ENCODE measurements around the gene MESP1.
"Not testable (repeated sequence)": the region's sequence is repeated elsewhere in the genome, so short reads cannot be mapped to it uniquely, and the experiment has no call there.

MESP1 gene

GRCh38 chr15:89788585-89788984 is 37.5 kb upstream of the MESP1 start:
- 95% methylated on average over 4 of the region's 4 CpGs for WGBS, 2 experiments
- not testable (repeated sequence) for H3K4me1 ChIP-seq (ENCODE audit: control insufficient read depth, insufficient read depth, low read length); H3K36me3 ChIP-seq (ENCODE audit: control insufficient read depth, insufficient read depth, low read length); H3K27me3 ChIP-seq (ENCODE audit: control insufficient read depth, insufficient read depth, low read length, poor library complexity, severe bottlenecking); H3K9me3 ChIP-seq (ENCODE audit: control insufficient read depth, low read length); H3K4me3 ChIP-seq (ENCODE audit: insufficient read depth, low read depth, low read length); H3K27ac ChIP-seq (ENCODE audit: insufficient read depth, low read depth, low read length, poor library complexity, severe bottlenecking)

DNA sequence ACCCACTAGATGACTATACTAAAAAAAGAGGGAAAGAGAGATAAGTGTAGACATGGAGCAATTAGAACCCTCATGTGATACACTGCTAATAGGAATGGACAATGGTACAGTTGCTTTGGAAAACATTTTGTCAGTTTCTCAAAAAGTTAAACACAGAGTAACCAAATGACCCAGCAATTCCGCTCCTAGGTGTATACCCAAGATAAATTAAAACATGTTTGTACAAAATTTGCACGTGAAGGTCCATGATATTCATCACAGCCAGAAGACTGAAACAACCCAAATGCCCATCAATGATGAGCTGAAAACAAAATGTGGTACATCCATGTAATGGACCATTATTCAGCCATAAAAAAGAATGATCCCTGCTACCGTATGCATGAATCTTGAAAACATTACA is 36.9 kb upstream of the MESP1 start:
- no peaks in the 10 kb centered on the region for H3K4me1 ChIP-seq (ENCODE audit: control insufficient read depth, insufficient read depth, low read length)
- H3K36me3 ChIP-seq (ENCODE audit: control insufficient read depth, insufficient read depth, low read length) = no peaks in the 10 kb centered on the region
- H3K9me3 ChIP-seq (ENCODE audit: control insufficient read depth, low read length) = no peaks in the 10 kb centered on the region
- no peak overlapping the region for H3K4me3 ChIP-seq (ENCODE audit: insufficient read depth, low read depth, low read length)
- H3K27ac ChIP-seq (ENCODE audit: insufficient read depth, low read depth, low read length, poor library complexity, severe bottlenecking) = no peak overlapping the region
- H3K27me3 ChIP-seq (ENCODE audit: control insufficient read depth, insufficient read depth, low read length, poor library complexity, severe bottlenecking) = no peaks in the 10 kb centered on the region
- WGBS, 2 experiments = 94 to 100% methylated on average over 2 to 3 of the region's 3 CpGs

DNA sequence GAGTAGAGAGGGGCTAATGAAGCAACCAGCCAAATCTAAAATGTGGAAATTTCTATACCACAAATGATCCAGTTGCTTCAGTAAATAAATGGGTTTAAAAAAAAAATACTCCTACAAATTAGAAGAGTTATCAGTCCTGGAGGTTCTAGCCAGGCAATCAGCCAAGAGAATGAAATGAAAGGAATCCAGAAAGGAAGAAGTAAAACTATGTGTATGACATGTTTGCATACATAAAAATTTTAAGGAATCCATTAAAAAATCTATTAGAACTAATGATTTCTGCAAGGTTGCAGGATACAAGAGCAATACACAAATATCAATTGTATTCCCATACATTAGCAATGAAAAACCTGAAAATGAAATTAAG is 34.7 kb upstream of the MESP1 start:
- H3K27me3 ChIP-seq (ENCODE audit: control insufficient read depth, insufficient read depth, low read length, poor library complexity, severe bottlenecking) = peaks cover 1% of the 10 kb centered on the region
- H3K9me3 ChIP-seq (ENCODE audit: control insufficient read depth, low read length) = no peaks in the 10 kb centered on the region
- no peak overlapping the region for H3K27ac ChIP-seq (ENCODE audit: insufficient read depth, low read depth, low read length, poor library complexity, severe bottlenecking)
- H3K4me3 ChIP-seq (ENCODE audit: insufficient read depth, low read depth, low read length) = no peak overlapping the region
- no peaks in the 10 kb centered on the region for H3K36me3 ChIP-seq (ENCODE audit: control insufficient read depth, insufficient read depth, low read length)
- no peaks in the 10 kb centered on the region for H3K4me1 ChIP-seq (ENCODE audit: control insufficient read depth, insufficient read depth, low read length)

DNA sequence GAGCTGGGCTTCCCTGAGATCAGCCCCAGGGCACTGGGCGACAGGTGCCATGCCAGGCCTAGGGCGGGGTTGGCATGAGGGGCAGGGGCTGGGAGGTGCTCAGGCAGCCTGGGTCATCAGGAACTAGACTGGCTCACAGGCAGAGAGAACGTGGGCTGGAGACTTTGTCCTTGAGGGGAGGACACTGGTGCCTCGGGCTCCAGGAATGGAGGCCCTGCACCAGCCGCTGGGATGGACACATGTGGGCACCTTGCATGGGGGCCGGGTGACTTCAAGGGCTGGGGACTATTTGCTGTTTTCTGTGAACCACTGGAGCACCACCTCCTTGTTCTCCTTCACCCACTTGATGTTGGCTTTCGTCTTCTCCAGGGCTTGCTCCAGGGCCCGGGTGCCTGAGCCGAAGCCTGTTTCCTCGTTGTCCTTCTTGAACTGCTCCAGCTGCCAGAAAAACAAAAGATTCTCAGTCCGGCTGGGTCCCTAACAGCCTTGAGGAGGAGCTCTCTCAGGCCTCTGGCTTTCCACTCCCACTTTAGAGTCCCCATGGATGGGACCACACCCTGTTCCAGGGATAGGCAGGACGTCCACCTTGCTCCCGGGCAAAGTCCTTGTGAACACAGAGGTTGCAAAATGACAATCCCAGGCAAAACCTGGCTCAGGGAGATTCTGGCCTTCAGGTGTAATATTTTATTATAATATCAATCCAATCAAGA is 34.2 kb upstream of the MESP1 start:
- Histone ChIP-seq H3K4me3 (ENCODE audit: insufficient read depth, low read depth, low read length) (no peak overlapping the region), H3K36me3 (ENCODE audit: control insufficient read depth, insufficient read depth, low read length) (no peaks in the 10 kb centered on the region), H3K27ac (ENCODE audit: insufficient read depth, low read depth, low read length, poor library complexity, severe bottlenecking) (no peak overlapping the region), H3K9me3 (ENCODE audit: control insufficient read depth, low read length) (no peaks in the 10 kb centered on the region), H3K4me1 (ENCODE audit: control insufficient read depth, insufficient read depth, low read length) (no peaks in the 10 kb centered on the region), H3K27me3 (ENCODE audit: control insufficient read depth, insufficient read depth, low read length, poor library complexity, severe bottlenecking) (peaks cover 5% of the 10 kb centered on the region)
- 90 to 91% methylated on average over 13 of the region's 13 CpGs for WGBS, 2 experiments

DNA sequence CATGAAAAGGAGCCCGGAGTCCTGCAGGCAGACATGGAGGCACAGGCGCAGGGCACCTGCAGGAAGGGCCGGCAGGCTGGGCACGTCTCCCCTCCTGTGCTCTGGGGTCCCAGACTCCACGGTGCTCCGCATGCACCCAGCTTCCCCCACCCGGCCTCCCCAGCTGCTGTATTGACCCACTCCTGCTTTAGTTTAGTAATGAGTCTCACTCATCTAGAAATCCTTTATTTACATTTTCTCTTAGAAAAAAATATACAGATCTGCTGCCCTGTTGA is 33.6 kb upstream of the MESP1 start:
- Histone ChIP-seq H3K27me3 (ENCODE audit: control insufficient read depth, insufficient read depth, low read length, poor library complexity, severe bottlenecking) (peaks cover 5% of the 10 kb centered on the region), H3K4me1 (ENCODE audit: control insufficient read depth, insufficient read depth, low read length) (no peaks in the 10 kb centered on the region), H3K9me3 (ENCODE audit: control insufficient read depth, low read length) (no peaks in the 10 kb centered on the region), H3K27ac (ENCODE audit: insufficient read depth, low read depth, low read length, poor library complexity, severe bottlenecking) (no peak overlapping the region), H3K36me3 (ENCODE audit: control insufficient read depth, insufficient read depth, low read length) (no peaks in the 10 kb centered on the region), H3K4me3 (ENCODE audit: insufficient read depth, low read depth, low read length) (no peak overlapping the region)
- 68 to 73% methylated on average over 7 of the region's 7 CpGs for WGBS, 2 experiments

- Histone ChIP-seq H3K27ac (ENCODE audit: insufficient read depth, low read depth, low read length, poor library complexity, severe bottlenecking) (no peak overlapping the region), H3K4me3 (ENCODE audit: insufficient read depth, low read depth, low read length) (no peak overlapping the region), H3K9me3 (ENCODE audit: control insufficient read depth, low read length) (no peaks in the 10 kb centered on the region), H3K36me3 (ENCODE audit: control insufficient read depth, insufficient read depth, low read length) (no peaks in the 10 kb centered on the region), H3K4me1 (ENCODE audit: control insufficient read depth, insufficient read depth, low read length) (no peaks in the 10 kb centered on the region), H3K27me3 (ENCODE audit: control insufficient read depth, insufficient read depth, low read length, poor library complexity, severe bottlenecking) (peaks cover 5% of the 10 kb centered on the region)
- 78 to 81% methylated on average over 15 of the region's 15 CpGs for WGBS, 2 experiments
Observed at GRCh38 chr15:89783861-89784685, 33.0 kb upstream of the MESP1 start.

DNA sequence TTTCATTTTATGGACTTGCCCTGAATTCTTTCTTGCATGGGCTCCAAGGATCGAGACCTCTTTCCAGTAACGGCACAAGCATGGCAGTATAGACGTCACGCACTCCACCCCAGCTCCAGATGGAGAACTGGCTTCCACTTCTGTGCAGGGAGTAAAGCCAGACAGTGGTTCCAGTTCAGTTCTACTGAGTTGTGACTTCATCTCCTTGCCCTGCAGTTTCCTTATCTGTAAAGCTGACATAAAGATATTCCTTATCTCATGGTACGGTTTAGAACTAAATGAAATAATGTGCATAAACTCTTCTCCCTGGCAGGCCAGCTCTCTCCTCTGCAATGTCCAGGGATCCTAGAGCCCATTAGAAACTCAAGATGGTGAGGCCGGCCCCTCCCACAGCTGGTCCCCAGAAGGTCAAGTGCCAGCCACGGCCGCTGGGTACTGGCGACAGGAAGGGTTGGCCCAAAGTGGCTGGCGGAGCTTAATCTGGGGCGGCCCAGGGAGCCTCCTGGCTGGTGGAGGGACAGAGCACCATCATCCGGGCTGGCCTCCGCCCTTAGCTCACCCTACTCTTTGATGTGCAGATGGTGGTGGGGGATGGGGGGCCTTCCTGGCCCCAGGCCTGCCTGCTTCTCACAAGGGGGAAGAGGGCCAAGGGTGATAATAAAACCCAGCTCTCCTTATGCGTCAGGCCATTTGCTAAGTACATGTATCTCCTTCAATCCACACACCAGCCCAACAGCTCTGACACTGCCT is 32.2 kb upstream of the MESP1 start:
- Histone ChIP-seq H3K4me3 (ENCODE audit: insufficient read depth, low read depth, low read length) (no peak overlapping the region), H3K9me3 (ENCODE audit: control insufficient read depth, low read length) (no peaks in the 10 kb centered on the region), H3K27me3 (ENCODE audit: control insufficient read depth, insufficient read depth, low read length, poor library complexity, severe bottlenecking) (peaks cover 10% of the 10 kb centered on the region), H3K27ac (ENCODE audit: insufficient read depth, low read depth, low read length, poor library complexity, severe bottlenecking) (no peak overlapping the region), H3K36me3 (ENCODE audit: control insufficient read depth, insufficient read depth, low read length) (no peaks in the 10 kb centered on the region), H3K4me1 (ENCODE audit: control insufficient read depth, insufficient read depth, low read length) (no peaks in the 10 kb centered on the region)
- WGBS, 2 experiments = 57 to 60% methylated on average over 14 of the region's 14 CpGs

DNA sequence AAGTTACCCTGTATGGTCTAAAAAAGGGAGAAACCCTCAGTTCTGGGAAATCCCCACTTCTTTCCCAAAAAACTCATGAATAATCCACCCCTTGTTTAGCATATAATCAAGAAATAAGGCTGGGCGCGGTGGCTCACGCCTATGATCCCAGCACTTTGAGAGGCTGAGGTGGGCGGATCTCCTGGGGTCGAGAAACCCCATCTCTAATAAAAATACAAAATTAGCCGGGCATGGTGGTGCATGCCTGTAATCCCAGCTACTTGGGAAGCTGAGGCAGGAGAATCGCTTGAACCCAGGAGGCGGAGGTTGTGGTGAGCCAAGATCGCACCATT is 31.5 kb upstream of the MESP1 start:
- H3K27me3 ChIP-seq (ENCODE audit: control insufficient read depth, insufficient read depth, low read length, poor library complexity, severe bottlenecking) = peaks cover 16% of the 10 kb centered on the region
- not testable (repeated sequence) for H3K9me3 ChIP-seq (ENCODE audit: control insufficient read depth, low read length); H3K36me3 ChIP-seq (ENCODE audit: control insufficient read depth, insufficient read depth, low read length); H3K4me3 ChIP-seq (ENCODE audit: insufficient read depth, low read depth, low read length); H3K27ac ChIP-seq (ENCODE audit: insufficient read depth, low read depth, low read length, poor library complexity, severe bottlenecking); H3K4me1 ChIP-seq (ENCODE audit: control insufficient read depth, insufficient read depth, low read length)
- WGBS, 2 experiments = 90% methylated on average over 9 of the region's 9 CpGs

DNA sequence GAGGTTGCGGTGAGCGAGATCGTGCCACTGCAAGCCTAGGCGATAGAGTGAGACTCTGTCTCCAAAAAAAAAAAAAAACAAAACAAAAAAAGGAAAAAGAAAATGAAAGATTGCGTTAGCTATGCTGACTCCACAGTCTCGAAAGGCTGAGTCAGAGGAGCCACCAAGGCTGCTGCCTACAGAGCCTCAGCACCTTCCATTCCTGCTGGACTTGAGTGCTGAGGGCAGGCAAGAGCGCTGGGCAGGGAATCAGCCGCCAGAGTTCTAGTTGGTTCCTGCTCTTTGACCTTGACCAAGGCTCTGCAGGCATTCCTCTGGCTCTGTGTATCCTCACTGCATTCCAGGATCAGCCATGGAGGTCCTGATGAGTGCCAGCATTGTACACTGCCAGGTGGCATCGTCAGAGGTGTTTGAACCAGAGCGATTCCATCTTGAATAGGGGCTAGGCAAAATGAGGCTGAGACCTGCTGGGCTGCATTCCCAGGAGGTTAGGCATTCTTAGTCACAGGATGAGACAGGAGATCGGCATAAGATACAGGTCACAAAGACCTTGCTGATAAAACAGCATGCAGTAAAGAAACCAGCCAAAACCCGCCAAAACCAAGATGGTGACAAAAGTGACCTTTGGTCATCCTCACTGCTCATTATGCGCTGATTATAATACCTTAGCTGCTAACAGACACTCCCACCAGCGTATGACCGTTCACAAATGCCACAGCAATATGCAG is 31.0 kb upstream of the MESP1 start:
- 87 to 88% methylated on average over 15 of the region's 15 CpGs for WGBS, 2 experiments
- H3K4me3 ChIP-seq (ENCODE audit: insufficient read depth, low read depth, low read length) = no peak overlapping the region
- H3K9me3 ChIP-seq (ENCODE audit: control insufficient read depth, low read length) = no peaks in the 10 kb centered on the region
- no peaks in the 10 kb centered on the region for H3K36me3 ChIP-seq (ENCODE audit: control insufficient read depth, insufficient read depth, low read length)
- peaks cover 22% of the 10 kb centered on the region for H3K27me3 ChIP-seq (ENCODE audit: control insufficient read depth, insufficient read depth, low read length, poor library complexity, severe bottlenecking)
- no peak overlapping the region for H3K27ac ChIP-seq (ENCODE audit: insufficient read depth, low read depth, low read length, poor library complexity, severe bottlenecking)
- no peaks in the 10 kb centered on the region for H3K4me1 ChIP-seq (ENCODE audit: control insufficient read depth, insufficient read depth, low read length)

DNA sequence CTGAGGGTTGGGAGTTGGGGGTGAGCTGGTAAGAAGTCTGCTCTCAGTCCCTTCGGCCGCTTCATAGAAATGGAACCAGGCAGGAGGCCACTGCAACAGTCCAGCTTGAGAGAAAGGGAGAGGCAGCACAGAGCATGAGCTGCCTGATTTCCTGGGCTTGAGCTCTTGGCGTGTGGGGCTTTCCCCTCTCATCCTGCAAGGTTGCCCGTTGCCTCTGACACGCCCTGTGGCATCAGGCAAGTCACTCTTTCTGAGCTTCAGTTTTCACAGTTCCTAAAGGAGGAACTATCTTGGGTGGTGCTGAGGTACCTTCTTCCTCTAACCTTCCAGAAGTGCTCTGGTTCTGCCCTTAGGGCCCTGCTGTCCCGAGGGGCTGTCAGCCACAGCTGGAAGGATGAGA is 30.0 kb upstream of the MESP1 start:
- 86 to 87% methylated on average over 6 of the region's 6 CpGs for WGBS, 2 experiments
- H3K4me1 ChIP-seq (ENCODE audit: control insufficient read depth, insufficient read depth, low read length) = no peaks in the 10 kb centered on the region
- H3K36me3 ChIP-seq (ENCODE audit: control insufficient read depth, insufficient read depth, low read length) = no peaks in the 10 kb centered on the region
- no peak overlapping the region for H3K27ac ChIP-seq (ENCODE audit: insufficient read depth, low read depth, low read length, poor library complexity, severe bottlenecking)
- H3K27me3 ChIP-seq (ENCODE audit: control insufficient read depth, insufficient read depth, low read length, poor library complexity, severe bottlenecking) = peaks cover 30% of the 10 kb centered on the region
- no peaks in the 10 kb centered on the region for H3K9me3 ChIP-seq (ENCODE audit: control insufficient read depth, low read length)
- no peak overlapping the region for H3K4me3 ChIP-seq (ENCODE audit: insufficient read depth, low read depth, low read length)

All from ectodermal cell (in vitro differentiated cells).